Keratinocyte (primary cell): ENCODE measurements around the gene MED12.

Source experiments
- CTCF ChIP-seq, 3 experiments: IDR thresholded peaks in 1 of 3; conservative IDR thresholded peaks in 1 of 3; optimal IDR thresholded peaks in 1 of 3; 2 replicates in 2 of 3; 3 replicates in 1 of 3; pipeline versions ENCODE3 to v1.5.1; 2011; ENCODE audit warnings: low read length in 3 of 3, mild to moderate bottlenecking in 3 of 3, moderate library complexity in 2 of 3, control low read depth in 1 of 3, inconsistent platforms in 1 of 3; ENCODE audit not compliant: insufficient read depth in 2 of 3; ENCODE audit errors: extremely low read depth in 1 of 3
- EZH2 ChIP-seq: IDR thresholded peaks from one replicate; pipeline ENCODE4 v1.6.1; 2012; ENCODE audit warnings: inconsistent platforms, mild to moderate bottlenecking, low read length, moderate library complexity

DNA sequence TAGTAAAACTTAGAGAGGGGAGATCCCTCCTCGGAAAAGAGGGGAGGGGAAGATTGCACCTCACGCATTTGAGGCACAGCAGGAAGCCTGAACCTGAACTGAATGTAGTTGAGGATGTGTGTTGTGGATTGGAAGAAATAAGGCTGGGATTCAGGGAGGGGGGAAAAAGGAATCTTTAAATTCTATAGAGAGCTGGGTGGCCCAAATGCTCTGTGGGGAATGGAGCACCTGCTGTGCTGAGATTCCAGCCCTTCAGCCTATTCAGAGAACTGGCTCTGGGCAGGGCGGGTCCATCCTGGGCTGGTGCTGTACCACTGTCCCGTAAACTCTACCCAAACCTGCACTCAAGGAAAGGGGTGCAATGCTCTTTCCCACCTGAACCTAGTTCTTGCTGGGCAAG is 18.7 kb upstream of the MED12 start:
- TF ChIP-seq CTCF (optimal IDR thresholded peaks at IDR 0.05 in 1 of 3, IDR thresholded peaks at IDR 0.05 in 1 of 3, conservative IDR thresholded peaks at IDR 0.05 in 1 of 3; ENCODE audit: extremely low read depth in 1 of 3, insufficient read depth in 2 of 3, low read length in 3 of 3) (no peak), EZH2 (no peak)
